ENCODE data around the gene TRHDE.

GRCh38 chr12:72270246-72270645 lies 1.9 kb upstream of the TRHDE start:
- TF ChIP-seq YY1 (IDR thresholded peaks at IDR 0.05; ENCODE audit: insufficient read depth, insufficient read length) (no peak), ZNF274 (IDR thresholded peaks at IDR 0.05; ENCODE audit: low read depth, low read length) (no peak), SUZ12 (IDR thresholded peaks at IDR 0.05; ENCODE audit: extremely low read depth, insufficient read depth, insufficient read length) (no peak)
